Mesothelial cell of epicardium (in vitro differentiated cells): ENCODE results near the gene OBP2A. TPM values are rescaled to one million over a fixed set of nuclear protein-coding genes. Genes with fewer than 3 reads are reported as not detected.
A peak's percentile ranks its signal among the peaks of the same experiment; 100 is the strongest.

Experiments
- DNase-seq, 2 experiments: peaks; one replicate each; pipeline ENCODE4 v3.0.0; 2021; ENCODE audit warnings: low spot score in 2 of 2; ENCODE audit not compliant: unreplicated experiment in 2 of 2
- H3K27ac Mint-ChIP-seq: 2 replicates; pipeline ENCODE4 v1.8.0; 2021; ENCODE audit warnings: mixed read lengths
- H3K27me3 Mint-ChIP-seq: 2 replicates; pipeline ENCODE4 v1.8.0; 2021; ENCODE audit warnings: low read depth, mixed read lengths
- H3K36me3 Mint-ChIP-seq: 2 replicates; pipeline ENCODE4 v1.8.0; 2021; ENCODE audit warnings: mixed read lengths
- H3K4me1 Mint-ChIP-seq: 2 replicates; pipeline ENCODE4 v1.8.0; 2021; ENCODE audit warnings: mixed read lengths
- H3K4me3 Mint-ChIP-seq: 2 replicates; pipeline ENCODE4 v1.8.0; 2021; ENCODE audit warnings: mild to moderate bottlenecking, moderate library complexity, mixed read lengths
- H3K9me3 Mint-ChIP-seq: 2 replicates; pipeline ENCODE4 v1.8.0; 2021; ENCODE audit warnings: mixed read lengths
- CTCF ChIP-seq: fragments of 200-600 bp; sonication (generic); IDR thresholded peaks from one replicate; pipeline ENCODE4 v1.5.0; 2021; ENCODE audit warnings: antibody characterized with exemption; ENCODE audit not compliant: unreplicated experiment
- total RNA-seq: library from RNA; stranded (reverse); gene quantifications from 3 replicates; pipeline ENCODE4 v1.2.1, GENCODE V29; 2021

The OBP2A gene
- total RNA-seq, 1 donor from 2014 or later = not detected

- Mint-ChIP-seq H3K9me3 (no peaks in the 10 kb centered on the region), H3K27ac (no peak overlapping the region), H3K27me3 (peaks cover 12% of the 10 kb centered on the region), H3K4me1 (no peaks in the 10 kb centered on the region), H3K4me3 (no peak overlapping the region), H3K36me3 (no peaks in the 10 kb centered on the region)
- no peak for TF ChIP-seq CTCF
- no peak for DNase-seq
These were observed 34.9 kb downstream of the OBP2A start for GRCh38 chr9:135580664-135581380.

GRCh38 chr9:135581636-135582426 is 35.9 kb downstream of the OBP2A start:
- Mint-ChIP-seq H3K36me3 (no peaks in the 10 kb centered on the region), H3K27me3 (peaks cover 12% of the 10 kb centered on the region), H3K27ac (no peak overlapping the region), H3K4me3 (no peak overlapping the region), H3K4me1 (no peaks in the 10 kb centered on the region), H3K9me3 (no peaks in the 10 kb centered on the region)
- DNase-seq = no peak
- TF ChIP-seq CTCF = no peak

- H3K4me1 Mint-ChIP-seq = no peaks in the 10 kb centered on the region
- peak in 1 of 2 experiments; percentile 5 for DNase-seq
These were observed 36.6 kb downstream of the OBP2A start for GRCh38 chr9:135582541-135582940.

GRCh38 chr9:135582966-135583687 is 37.2 kb downstream of the OBP2A start:
- Mint-ChIP-seq H3K36me3 (no peaks in the 10 kb centered on the region), H3K9me3 (no peaks in the 10 kb centered on the region), H3K27ac (no peak overlapping the region), H3K4me3 (no peak overlapping the region), H3K27me3 (peaks cover 12% of the 10 kb centered on the region), H3K4me1 (no peaks in the 10 kb centered on the region)
- DNase-seq = no peak
- no peak for TF ChIP-seq CTCF

More at GRCh38 chr9:135582541-135582940, 36.6 kb downstream of the OBP2A start:
- TF ChIP-seq CTCF = no peak
- Mint-ChIP-seq H3K27ac (no peak overlapping the region), H3K4me3 (no peak overlapping the region), H3K9me3 (no peaks in the 10 kb centered on the region), H3K36me3 (no peaks in the 10 kb centered on the region), H3K27me3 (peaks cover 12% of the 10 kb centered on the region)

GRCh38 chr9:135583688-135584011 is 37.7 kb downstream of the OBP2A start:
- no peaks in the 10 kb centered on the region for H3K4me1 Mint-ChIP-seq
- H3K36me3 Mint-ChIP-seq = no peaks in the 10 kb centered on the region
- peaks cover 12% of the 10 kb centered on the region for H3K27me3 Mint-ChIP-seq
- no peaks in the 10 kb centered on the region for H3K9me3 Mint-ChIP-seq
- peak in 1 of 2 experiments; percentile 15 for DNase-seq
- no peak overlapping the region for H3K27ac Mint-ChIP-seq
- no peak overlapping the region for H3K4me3 Mint-ChIP-seq
- TF ChIP-seq CTCF = no peak
